T47D (cell line): ENCODE results near the gene ATP12A.

ENCODE experiments used
- DNase-seq, 2 experiments: peaks; one replicate each; pipeline versions ENCODE4 v3.0.0 to v3.0.0-alpha.2; 2011 to 2012; ENCODE audit warnings: low read depth in 1 of 2, low spot score in 1 of 2
- JUND ChIP-seq: IDR thresholded peaks from 2 replicates; pipeline ENCODE4 v1.6.1; 2012; ENCODE audit warnings: low read depth
- in situ Hi-C: cut with HindIII; loops from 2 replicates; pipeline ENCODE4 v1.10.0; 2016; ENCODE audit warnings: low sequenced_read_pairs, low pct_unique_long_range_greater_than_20kb

The ATP12A gene

DNA sequence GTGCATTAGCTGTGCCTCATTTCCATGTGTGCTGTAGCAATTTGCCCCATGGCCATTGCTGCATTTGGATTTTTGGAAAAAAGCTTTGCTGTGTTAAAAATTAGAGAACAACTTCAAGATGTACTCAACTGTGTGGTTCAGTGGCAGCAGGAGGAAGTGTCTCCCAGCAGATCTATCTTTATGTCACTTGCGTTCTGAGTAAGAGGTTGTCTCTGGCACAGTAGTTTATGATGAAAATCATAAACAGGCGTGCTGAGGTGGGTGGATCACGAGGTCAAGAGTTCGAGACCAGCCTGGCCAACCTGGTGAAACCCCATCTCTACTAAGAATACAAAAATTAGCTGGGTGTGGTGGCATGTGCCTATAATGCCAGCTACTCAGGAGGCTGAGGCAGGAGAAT is 54.7 kb downstream of the ATP12A start:
- no peak for DNase-seq
- in situ Hi-C loops = no loop called here
- TF ChIP-seq JUND = no peak

DNA sequence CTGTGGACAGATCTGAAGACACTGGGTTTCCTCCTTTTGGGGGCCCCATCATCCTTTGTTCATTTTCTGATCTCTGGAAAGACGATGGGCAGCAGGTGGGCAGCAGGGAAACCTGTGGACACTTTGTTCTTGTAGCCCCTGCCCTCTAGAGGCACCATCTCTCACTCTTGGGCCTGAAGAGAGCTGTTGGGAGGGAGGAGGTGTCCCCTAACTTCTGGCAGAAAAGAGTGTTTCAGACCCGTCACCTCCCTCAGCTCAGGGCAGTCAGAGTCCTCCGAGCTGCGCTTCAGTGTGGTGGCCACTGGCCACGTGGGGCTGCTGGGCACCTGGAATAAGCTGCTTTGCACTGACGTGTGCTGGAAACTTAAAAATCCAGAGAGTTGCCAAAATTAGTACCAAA is 56.8 kb downstream of the ATP12A start:
- in situ Hi-C loops = no loop called here

GRCh38 chr13:24738366-24738847 is 58.2 kb downstream of the ATP12A start:
- no peak for DNase-seq
- no peak for TF ChIP-seq JUND
- in situ Hi-C loops = no loop called here

More for the DNA sequence above, 56.8 kb downstream of the ATP12A start:
- TF ChIP-seq JUND = no peak
- DNase-seq = no peak

- in situ Hi-C loops = no loop called here
- DNase-seq = no peak
- no peak for TF ChIP-seq JUND
Observed at GRCh38 chr13:24740014-24740890, 60.0 kb downstream of the ATP12A start.

DNA sequence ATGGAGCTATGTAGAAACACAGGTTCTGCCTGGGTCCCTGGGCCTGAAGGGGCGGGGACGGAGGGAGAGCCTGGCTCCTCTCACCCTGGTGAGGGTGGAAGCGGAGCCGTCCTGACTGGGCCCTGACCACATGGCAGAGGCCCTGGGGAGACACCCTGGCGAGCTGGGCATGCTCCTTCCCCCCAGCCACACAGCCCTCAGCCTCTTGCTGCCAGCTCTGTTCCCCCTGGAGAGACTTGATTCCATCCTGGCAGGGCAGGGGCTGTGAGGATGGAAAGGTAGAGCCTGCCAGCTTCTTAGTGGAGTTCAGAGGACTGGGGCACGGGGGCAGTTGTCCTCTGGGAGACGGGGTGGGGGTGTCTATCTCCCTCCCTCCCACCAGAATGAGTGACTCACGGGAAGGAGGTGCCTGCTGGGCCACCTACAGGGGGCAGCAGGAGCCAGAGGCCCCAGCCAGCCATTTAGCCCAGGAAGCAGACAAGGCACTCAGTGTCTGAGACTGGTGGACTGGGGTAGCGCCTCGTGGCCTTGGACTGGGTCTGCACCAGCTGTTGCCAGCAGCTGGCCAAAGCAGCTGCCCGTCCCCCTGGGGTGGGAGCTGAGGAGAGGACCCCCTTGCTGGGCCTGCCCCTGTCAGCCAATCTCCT is 60.9 kb downstream of the ATP12A start:
- in situ Hi-C loops = no loop called here
- DNase-seq = peak in 1 of 2 experiments; percentile 16
- TF ChIP-seq JUND = no peak

GRCh38 chr13:24741791-24742190 is 61.6 kb downstream of the ATP12A start:
- TF ChIP-seq JUND = no peak
- in situ Hi-C loops = no loop called here
- DNase-seq = no peak

DNA sequence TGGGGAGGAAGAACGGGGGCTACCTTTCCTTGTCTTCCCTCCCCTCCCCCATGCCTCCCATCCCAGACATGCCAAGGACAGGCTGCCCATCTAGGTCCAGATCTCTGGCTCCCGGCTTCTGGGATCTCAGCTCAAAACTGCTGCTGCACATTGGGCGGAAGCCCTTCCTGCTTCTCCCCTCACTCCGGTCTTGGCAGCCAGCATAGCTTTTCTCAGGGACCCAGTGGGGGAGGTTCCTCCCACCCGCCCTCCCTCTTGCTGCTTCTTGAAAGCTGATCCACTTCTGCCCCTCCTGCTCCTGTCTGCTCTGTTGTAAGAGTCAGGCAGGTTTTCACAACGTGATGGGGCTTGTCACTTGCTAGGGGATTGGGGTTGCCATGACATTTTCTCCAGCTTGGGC is 62.1 kb downstream of the ATP12A start:
- TF ChIP-seq JUND = no peak
- in situ Hi-C loops = no loop called here
- DNase-seq = no peak

GRCh38 chr13:24742977-24743376 is 62.8 kb downstream of the ATP12A start:
- in situ Hi-C loops = no loop called here

GRCh38 chr13:24744247-24744646 is 64.0 kb downstream of the ATP12A start:
- DNase-seq = no peak
- in situ Hi-C loops = no loop called here
- no peak for TF ChIP-seq JUND

More at GRCh38 chr13:24742977-24743376, 62.8 kb downstream of the ATP12A start:
- no peak for TF ChIP-seq JUND
- DNase-seq = no peak

DNA sequence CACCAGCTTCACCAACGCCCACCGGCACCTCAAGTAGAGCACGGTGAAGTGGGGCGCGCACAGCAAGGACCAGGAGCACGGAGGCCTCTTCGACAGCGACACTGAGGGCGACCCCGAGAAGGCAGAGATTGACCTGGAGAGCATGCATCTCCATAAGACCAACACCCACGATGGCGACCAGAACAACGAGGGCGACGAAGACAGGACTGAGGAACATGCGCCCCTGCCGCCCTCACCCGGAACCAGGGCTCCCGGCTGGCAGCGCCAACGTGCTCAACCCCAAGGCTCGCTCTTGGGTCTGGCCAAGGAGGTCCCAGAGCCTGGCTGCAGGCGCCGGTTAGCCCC is 65.3 kb downstream of the ATP12A start:
- no peak for DNase-seq
- no peak for TF ChIP-seq JUND
- in situ Hi-C loops = no loop called here

- in situ Hi-C loops = no loop called here
- no peak for TF ChIP-seq JUND
- no peak for DNase-seq
Observed at GRCh38 chr13:24745861-24746617, 65.8 kb downstream of the ATP12A start.

DNA sequence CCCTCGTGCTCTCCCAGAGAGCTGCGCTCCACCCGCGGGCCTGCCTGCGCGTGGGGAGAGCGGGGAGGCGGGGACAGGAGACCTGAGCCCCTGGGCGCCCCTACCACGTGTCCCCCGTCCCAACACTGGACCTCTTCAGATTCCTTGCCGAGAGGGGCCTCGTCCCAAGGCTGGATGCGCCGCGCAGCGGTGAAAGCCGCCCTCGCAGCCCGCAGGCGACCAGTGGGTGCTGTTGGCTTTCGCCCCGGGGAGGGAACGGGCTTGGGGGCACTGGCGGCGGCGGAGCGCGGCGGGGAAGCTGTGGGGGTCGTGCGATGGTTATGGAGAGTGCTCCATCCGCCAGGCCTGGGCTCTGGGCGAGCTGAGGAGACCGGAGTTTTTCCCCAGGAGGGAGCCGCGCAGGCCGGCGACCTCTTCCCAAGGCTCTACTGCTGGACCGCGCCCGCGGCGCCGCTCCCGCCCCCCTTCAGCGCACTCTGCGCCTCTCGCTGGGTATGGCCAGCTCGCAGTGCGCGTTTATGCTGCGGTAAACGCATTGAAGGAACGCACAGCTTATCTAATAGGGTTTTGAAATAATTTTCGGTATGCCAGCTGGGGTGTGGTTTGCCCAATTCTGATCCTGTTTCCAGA is 66.5 kb downstream of the ATP12A start:
- in situ Hi-C loops = no loop called here
- no peak for DNase-seq
- no peak for TF ChIP-seq JUND
